NCI-H345 (cell line): Measurements from ENCODE around the gene GNG8.
A peak's percentile ranks its signal among the peaks of the same experiment; 100 is the strongest.
"Not testable (repeated sequence)": the region's sequence is repeated elsewhere in the genome, so short reads cannot be mapped to it uniquely, and the experiment has no call there.

Source experiments
- DNase-seq: peaks from one replicate; lab custom pipeline; 2025; lab: John Stamatoyannopoulos, UW

Gene GNG8

DNA sequence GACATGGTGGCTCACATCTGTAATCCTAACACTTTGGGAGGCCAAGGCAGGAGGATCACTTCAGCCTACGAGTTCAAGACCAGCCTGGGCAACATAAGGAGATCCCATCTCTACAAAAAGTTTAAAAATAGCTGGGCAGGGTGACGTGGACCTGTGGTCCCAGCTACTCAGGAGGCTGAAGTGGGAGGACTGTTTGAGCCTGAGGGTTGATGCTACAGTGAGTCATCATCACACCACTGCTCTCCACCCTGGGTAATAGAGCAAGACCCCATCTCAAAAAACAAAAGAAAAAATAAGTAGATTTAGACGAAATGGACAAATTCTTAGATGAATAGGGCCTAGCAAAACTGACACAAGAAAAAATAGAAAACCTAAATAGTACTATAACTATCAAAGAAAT is 10.4 kb upstream of the GNG8 start:
- DNase-seq = no peak

- no peak for DNase-seq
These were observed 8.7 kb upstream of the GNG8 start for GRCh38 chr19:46644720-46645119.

GRCh38 chr19:46640656-46641055 is 4.7 kb upstream of the GNG8 start:
- DNase-seq = no peak

DNA sequence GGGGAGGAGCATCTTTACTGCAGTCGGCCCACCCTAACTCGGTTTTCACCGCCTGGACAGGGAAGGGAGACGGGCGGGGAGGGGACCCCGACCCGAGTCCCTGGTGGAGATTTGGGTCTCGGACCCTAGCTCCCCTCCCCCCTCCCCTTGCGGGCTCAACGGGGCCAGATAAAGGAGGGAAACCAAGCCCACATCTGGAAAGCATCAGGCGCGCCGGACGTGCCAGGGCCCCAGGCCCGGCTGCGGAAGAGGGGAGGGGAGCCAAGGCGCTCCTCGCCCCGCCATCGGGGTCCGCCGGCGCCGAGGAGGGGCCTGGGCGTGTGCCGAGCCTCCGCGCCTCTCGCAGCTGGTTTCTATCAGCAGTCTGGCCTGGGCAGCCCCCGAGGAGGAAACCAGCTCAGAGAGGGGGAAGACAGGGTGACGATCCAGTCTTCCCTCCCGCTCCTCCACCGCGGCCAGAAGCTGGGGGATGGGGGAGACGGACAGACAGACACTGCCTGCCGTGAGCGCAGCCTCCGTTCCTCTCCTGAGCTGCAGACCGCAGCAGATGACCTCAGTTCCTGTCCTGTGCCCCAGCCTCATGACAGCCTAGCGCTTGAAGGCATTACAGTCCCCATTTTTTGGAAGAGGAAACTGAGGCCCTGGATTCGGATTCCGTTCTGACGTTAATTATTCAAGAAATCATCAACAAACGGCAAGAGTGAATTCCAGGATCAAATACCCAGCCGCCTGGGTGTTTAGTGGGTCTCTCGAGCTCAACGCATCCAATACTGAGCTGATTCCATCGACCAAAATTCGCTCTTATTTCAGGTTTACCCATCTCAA is 3.6 kb upstream of the GNG8 start:
- no peak for DNase-seq

DNA sequence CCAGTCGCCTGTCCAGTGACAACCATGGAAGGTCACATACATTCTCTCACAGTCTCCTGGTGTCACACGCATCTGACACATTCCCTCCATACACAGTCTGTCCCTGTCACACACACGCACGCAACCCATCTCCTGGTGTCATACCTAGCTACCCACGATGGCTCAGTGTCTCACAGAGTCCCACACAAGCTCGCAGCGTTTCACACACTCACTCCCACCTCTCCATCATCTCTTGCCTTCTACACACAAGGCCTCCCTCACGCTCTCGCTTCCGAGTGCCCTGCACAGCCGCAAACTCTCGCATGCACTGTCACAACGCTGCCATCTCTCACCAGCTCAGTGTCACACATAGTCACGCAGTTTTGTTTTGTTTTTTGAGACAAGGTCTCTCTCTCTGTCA is 1.2 kb upstream of the GNG8 start:
- no peak for DNase-seq

DNA sequence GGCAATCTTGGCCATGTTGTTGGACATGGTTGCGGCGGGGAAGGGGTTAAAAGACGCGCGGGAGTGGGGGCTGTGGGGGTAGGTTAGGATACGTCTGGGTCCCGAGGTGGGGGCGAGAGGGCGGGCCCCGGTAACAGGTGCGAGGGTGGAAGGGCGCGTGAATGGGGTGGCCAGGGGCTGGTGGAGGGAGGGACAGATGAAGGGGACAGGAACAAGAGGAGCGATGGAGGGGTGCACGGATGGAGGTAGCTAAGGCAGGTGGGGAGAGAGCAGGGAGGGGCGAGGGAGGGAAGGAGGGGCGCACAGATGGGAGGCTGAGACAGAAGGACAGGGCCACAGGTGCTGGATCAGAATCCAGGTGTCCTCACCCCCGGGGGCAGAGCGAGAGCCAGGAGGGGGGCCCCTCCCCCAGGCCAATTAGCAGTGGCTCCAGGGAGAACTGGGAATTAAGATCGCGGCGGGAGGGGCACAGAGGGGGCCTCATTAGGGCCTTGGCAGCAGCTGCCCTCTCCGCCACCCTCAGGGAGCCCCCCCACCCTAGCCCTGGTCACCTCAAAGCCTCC is 1.3 kb downstream of the GNG8 start:
- peak; percentile 55 for DNase-seq

DNA sequence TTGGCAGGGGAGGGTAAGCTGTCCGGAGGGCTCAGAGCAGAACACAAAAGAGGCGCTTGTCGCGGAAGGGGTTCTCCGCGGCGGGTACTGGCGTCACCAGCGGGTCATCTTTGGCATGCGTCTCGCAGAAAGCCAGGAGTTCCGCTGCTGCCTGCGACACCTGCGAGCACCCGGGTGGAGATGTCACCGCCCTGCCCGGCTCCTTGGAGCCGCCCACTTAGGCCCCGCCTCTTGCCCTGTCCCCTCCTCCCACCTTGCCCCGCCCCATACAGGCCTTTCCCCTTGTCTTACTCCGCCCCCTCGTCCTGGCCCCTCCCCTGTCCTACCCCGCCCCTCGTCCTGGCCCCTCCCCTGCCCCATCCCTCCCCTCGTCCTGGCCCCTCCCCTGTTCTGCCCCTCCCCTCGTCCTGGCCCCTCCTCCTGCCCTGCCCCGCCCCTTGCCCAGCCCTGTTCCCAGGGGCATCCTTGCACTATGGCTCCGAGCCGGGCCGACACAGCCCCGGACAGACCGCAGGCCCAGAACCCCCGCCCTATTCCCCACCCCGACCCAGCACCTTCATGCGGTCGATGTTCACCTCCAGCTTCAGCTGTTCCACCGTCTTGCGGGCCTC is 1.9 kb downstream of the GNG8 start:
- DNase-seq = peak; percentile 61

DNA sequence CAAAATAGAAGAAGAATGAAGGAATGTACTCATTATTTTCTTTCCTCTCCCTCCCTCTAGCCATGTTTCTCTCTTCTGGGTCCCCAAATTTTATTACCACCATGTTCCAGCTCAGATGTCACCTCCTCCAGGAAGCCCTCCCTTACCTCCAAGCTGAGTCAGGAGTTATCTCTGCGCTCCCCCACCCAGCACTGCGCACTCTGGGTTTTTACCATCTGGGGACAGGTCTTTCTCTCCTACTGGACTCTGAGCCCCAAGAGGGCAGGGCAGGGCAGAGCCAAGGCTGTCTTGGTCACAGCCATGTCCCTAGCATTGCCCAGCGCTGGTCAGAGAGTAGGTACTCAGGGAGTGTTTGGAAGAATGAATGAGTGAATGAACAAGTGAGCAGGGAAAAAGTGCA is 2.9 kb downstream of the GNG8 start:
- DNase-seq = no peak

- DNase-seq = no peak
These were observed 4.5 kb downstream of the GNG8 start for GRCh38 chr19:46631481-46631880.

DNA sequence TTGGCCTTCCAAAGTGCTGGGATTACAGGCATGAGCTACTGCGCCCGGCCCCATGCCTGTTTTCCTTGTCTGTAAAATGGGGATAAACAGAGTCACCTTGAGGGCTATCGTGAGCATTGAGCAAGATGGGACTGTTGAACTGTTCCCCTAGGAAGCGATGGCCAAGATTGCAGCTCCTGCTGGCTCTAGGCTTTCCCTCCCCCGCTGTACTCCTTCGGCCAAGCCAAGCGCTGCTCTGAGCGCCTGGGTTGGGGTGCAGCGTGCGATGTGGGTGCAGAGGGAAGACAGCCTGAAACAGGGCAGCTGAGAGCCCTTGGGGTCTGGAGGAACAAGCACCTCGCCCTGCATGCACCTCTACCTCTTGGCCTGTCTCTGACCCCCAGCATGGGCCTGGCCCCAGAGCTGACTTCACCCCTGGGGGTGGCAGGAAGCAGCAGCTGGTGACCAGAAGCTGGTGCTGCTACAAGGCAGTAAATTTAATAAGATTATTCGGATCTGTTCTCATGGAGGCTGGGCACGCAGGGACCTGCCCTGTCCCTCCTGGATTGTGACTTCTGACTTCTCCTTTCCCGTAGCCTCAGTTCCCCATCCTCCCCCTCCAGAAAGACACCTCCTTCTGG is 5.3 kb downstream of the GNG8 start:
- DNase-seq = no peak

- no peak for DNase-seq
These were observed 6.4 kb downstream of the GNG8 start for GRCh38 chr19:46629546-46630025.

- DNase-seq = not testable (repeated sequence)
These were observed 7.0 kb downstream of the GNG8 start for GRCh38 chr19:46628970-46629369.

GRCh38 chr19:46626446-46626845 is 9.6 kb downstream of the GNG8 start:
- no peak for DNase-seq

GRCh38 chr19:46625731-46626130 is 10.3 kb downstream of the GNG8 start:
- no peak for DNase-seq

DNA sequence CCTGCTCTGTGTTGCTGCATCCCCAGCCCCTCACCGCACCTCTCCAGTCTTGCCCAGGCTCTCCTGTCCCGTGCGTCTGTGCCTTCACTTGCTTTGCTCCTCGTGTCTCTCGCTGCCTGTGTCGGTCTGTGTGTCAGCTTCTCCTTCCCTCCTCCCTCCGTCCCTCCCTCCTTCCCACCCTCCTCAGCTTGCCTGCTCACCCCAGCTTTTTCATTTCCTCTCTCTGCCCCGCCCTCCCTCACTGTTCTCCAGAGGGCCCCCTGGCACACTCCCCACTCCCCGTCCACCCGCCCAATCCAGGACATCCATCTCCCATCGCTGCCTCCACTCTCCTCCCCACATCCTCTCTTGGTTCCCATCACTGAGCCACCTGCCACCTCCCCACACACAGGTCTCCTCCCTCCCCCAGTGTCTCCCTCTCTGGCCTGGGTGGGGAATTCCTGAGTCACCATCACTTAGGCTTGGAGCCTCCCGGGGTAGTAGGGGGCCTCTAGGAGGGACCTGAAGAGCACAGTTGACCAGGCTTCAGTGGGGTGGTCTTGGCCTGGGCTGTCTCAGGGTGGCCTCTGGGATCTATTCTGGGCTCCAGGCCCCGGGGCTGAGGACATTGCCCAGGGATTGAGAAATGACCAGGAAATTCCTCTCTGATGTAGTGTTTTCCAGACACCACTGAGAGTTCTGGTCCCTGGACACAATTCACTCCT is 10.9 kb downstream of the GNG8 start, which contains the start of gene PTGIR:
PTGIR (minus strand) TSS at position 132 of the 704 bp plus-strand sequence. CDS start 864 bp downstream, outside the sequence.
- DNase-seq = no peak

DNA sequence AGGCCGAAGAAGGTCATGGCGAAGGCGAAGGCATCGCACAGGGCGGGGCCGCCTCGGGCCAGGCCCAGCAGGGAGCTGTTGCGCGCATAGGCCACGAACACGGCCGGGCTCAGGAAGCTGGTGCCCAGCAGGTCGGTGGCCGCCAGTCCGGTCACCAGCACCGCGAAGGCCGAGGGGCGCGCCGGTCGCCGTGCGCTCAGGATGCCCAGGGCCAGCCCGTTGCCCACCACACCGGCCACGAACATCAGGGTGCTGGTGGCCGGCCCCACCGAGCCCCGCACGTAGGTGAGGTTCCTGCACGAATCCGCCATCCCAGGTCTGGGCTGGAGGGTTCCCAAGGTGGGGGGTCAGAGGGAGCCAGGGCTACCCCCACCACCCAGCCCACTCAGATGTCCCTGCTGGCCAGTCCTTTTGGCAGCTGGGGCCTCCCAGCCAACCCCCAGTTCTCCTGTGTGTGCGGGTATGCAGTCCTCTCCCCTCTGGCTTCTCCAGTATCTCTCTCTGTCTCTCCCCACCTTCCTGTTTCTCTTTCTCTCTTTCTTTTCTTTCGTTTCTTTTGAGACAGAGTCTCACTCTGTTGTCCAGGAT is 12.0 kb downstream of the GNG8 start:
- DNase-seq = no peak

- DNase-seq = no peak
These were observed 13.9 kb downstream of the GNG8 start for GRCh38 chr19:46622118-46622446.

DNA sequence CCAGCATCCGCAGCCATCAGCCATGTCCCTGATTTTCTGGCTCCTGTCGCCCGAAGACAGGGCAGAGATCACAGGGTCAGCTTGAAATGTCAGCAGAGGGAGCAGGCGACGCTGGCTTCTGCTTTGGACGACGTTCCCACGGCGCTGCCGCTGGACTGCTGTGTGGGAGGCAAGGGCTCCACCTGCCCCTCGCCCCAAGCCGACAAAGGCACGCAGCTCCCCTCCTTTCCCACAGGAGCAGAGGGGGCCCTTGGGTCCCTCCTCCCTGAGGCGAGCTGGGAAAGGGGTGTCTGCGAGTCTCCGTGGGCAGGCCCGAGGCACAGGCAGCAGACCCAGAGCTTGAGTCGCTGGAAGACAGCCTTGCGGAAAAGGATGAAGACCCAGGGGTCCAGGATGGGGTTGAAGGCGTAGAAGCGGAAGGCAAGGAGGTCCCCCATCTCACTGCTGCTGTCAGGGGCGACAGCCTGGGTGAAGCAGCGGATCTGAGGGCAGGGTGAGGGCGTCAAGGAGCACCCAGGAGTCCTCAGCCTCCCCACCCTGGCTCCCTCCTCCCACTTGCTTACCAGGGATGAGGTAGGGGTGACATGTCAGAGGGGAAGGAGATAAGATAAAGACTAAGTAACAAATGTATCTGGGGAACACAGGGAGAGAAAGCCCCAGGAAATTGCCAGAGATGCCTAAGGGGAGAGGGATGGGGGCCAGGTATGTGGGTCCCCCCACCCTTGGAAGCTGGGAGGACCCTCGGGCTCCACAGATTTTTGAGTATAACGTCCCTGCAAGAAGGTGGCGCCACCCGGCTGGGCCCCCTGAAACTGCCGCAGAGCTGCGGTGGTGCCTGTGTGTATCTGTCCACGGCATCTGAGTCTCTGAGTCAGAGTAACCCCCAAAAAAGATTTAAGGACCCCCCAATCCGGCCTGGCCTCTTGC is 14.5 kb downstream of the GNG8 start:
- no peak for DNase-seq

- DNase-seq = no peak
These were observed 15.3 kb downstream of the GNG8 start for GRCh38 chr19:46620716-46621115.

DNA sequence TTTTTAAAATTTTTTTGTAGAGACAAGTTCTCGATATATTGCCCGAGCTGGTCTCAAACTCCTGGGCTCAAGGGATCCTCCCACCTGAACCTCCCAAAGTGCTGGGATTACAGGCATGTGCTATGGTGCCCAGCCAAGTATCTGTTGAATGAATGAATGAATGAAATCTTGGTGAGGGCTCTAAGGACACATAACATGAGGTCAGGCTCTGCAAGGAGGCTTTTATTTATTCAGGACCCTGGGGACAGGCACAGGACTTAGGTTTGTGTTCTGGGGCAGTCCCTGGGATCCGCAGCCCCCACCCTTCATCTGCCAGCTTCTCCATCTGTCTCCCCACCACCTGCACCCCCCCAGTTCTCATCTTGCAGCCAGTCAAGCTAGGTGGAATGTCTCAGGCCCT is 15.7 kb downstream of the GNG8 start:
- no peak for DNase-seq
